H4 (cell line): ENCODE data around the gene OLFM1. TPM values are rescaled to one million over a fixed set of nuclear protein-coding genes. Genes with fewer than 3 reads are reported as not detected.
A peak's percentile ranks its signal among the peaks of the same experiment; 100 is the strongest.
"Not testable (repeated sequence)": the region's sequence is repeated elsewhere in the genome, so short reads cannot be mapped to it uniquely, and the experiment has no call there.

Source experiments
- DNase-seq: peaks from one replicate; pipeline ENCODE4 v3.0.0-alpha.2; 2015; ENCODE audit warnings: low spot score
- total RNA-seq: library from RNA; depleted of rRNA; stranded (reverse); fragments of >200 nt; shearing (Covaris generic); gene quantifications from 2 replicates; pipeline ENCODE4 v1.2.3, GENCODE V29; 2014

OLFM1 gene
- total RNA-seq, 1 experiment from 2014 or later, result 50.8 TPM

GRCh38 chr9:135151757-135152613 lies 64.5 kb downstream of the OLFM1 start:
- no peak for DNase-seq

DNA sequence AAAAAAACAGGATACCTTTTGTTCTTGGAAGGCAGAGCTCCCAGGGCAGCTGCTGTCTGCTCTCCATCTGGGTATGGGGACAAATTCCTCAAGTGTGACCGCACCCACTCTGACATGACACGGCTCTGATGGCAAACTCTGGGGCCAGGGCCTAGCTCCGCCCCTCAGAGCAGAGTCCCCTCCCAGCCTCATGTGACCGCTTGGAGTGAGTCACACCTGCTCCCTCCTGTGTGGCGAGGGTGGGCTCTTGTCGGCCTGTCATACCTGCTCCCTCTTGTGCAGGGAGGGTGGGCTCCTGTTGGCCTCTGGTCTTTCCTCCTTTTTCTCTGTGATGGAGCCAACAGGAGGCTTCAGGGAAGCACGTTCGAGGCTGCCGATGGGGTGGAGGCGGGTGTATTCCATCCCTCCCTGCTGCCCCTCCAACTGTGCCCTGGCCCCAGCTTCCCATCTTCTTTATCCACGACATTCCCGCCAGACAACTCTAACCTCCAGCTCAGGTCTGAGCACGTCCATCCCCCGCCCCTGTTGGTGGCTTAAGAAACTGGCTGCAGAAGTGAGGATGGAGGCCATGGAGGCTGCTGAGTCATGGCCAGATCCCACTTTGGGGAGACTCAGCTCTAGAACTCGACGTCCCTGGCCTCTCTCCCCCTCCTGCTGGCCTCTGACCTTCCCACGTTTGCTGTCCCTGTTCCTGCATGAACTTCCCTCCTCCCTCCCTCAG lies 65.3 kb downstream of the OLFM1 start:
- DNase-seq, result peak; percentile 62

DNA sequence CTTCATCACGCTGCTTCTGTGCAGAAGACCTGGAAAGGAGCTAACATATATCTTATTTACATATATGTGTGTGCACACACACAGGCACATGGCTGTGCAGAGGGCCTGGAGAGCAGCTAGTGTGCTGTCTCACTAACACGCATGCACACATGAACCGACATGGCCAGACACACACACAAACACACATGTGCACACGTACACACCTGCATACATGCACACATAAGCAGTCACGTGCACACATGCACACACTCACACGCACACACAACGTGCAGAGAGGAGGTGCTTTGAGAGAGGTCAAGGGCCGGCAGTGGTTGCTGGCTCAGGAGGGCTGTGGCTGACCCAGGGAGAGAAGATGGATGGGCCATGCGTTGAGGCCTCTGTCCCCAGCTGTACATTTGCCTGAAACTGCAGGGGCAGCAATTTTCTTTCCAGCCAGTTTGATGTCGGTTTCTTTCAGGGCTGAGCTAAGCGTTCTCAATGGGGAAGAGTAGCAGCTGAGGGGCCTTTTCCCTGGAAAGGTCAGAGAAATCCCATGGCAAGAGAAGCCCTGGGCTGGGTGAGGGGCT lies 66.7 kb downstream of the OLFM1 start:
- no peak for DNase-seq

- DNase-seq, result no peak
Measured at GRCh38 chr9:135155396-135155795, 67.9 kb downstream of the OLFM1 start.

DNA sequence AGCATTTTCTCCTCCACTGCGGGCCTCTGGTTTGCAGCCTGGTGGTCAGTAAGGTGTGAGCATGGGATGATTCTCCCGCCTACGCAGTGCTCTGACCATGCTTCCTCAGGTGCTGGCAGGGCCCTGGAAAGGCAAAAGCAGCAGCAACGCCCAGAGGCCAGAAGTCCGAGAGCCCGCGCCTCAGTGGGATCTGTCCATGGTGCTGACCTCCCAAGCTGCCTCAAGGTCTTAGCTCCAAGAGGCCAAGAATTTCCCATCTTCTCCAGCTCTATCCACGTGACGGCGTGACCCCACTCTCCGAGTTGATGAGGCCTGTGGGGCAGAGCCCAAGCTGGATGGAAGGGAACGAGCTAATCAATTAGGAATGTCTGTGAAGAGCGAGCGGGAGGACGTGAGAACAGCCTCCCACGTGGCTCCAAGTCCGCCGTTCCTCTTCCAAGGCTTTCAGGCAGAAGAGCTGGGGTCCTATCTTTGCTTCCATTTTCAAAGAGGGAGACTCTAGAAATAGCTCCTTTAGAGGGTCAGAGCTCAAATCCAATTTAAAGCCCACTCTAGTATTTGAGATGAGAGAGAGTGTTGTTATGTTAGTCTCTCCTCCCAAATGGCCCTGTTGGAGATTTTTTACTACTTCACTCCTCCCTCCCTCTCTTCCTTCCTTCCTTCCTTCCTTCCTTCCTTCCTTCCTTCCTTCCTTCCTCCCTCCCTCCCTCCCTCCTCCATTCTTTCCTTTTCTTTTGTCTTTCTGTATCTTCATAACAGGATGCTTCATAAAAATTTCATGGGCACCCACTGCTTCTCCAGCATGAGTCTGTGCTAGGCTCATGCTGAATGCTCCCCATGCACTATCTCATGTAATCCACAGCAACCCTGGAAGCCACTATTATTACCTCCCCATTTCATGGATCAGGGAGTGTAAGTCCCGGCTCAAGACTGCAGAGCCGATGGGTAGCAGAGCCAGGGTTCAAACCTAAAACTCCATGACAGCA lies 69.3 kb downstream of the OLFM1 start:
- DNase-seq, result peak; percentile 31

GRCh38 chr9:135157856-135158563 lies 70.5 kb downstream of the OLFM1 start:
- no peak for DNase-seq

DNA sequence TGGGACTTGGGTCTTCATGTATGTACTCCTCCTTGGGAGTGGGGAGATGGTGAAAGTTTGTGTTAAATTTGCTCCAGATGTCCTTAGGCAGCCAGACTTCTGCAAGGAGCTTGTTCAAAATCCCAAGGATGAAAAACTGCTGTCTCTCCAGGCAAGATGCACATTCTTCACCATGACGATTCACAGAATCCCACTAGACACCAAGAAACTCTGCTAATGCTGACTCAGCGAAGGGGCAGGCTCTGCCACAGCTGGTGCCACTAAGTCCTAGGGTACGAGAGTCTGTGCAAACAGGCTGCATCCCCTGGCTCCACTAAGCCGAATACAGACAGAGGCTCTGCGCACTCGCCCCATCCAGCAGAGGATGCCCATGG lies 71.1 kb downstream of the OLFM1 start:
- DNase-seq, result no peak

- DNase-seq, result no peak
Measured at GRCh38 chr9:135159801-135160200, 72.3 kb downstream of the OLFM1 start.

DNA sequence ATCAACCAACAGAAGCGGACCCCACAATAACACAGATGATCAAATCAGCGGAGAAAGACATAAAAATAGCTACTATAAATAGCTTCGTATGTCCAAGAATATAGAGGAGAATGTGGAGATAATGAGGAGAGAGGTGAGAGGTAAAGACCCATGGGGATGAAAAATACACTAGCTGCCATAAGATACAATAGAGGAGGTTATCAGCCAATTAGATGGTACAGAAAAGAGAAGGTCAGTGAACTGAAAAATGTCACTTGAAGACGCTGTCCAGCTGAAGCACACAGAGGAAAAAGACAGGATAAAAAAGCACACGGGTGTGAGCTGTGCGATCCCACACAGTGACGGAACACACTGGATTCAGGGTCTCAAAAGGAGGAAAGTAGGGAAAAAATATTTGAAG lies 73.4 kb downstream of the OLFM1 start:
- no peak for DNase-seq

DNA sequence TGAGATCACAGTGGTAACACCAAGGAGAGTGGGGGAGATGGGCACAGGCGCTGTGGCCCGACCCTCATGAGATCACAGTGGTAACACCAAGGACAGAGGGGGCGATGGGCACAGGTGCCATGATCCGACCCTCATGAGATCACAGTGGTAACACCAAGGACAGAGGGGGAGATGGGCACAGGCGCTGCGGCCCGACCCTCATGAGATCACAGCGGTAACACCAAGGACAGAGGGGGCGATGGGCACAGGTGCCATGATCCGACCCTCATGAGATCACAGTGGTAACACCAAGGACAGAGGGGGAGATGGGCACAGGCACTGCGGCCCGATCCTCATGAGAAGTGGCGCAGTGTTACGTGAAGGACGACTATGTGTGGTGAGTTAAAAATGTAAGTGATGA lies 75.1 kb downstream of the OLFM1 start:
- not testable (repeated sequence) for DNase-seq

- DNase-seq, result no peak
Measured at GRCh38 chr9:135163023-135163780, 75.7 kb downstream of the OLFM1 start.

DNA sequence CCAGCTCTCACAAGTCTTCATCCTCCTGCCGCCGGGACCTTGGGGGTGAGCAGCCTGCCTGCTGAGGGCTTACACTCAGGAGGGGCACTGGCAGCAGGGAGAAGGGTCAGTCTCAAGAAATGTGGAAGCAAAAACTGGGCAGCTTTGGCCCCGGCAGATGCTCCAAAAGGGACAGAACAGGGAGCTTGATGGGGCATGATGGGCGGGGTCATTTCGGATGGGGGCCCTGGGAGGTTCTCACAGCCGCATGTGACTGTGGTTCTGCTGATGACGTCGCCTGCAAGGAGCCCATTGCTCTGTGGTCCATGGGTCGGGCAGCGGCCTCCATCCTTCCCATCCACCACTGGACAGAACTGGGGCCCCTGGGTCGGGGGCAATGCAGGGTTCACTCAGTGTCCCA lies 76.6 kb downstream of the OLFM1 start:
- DNase-seq, result no peak

DNA sequence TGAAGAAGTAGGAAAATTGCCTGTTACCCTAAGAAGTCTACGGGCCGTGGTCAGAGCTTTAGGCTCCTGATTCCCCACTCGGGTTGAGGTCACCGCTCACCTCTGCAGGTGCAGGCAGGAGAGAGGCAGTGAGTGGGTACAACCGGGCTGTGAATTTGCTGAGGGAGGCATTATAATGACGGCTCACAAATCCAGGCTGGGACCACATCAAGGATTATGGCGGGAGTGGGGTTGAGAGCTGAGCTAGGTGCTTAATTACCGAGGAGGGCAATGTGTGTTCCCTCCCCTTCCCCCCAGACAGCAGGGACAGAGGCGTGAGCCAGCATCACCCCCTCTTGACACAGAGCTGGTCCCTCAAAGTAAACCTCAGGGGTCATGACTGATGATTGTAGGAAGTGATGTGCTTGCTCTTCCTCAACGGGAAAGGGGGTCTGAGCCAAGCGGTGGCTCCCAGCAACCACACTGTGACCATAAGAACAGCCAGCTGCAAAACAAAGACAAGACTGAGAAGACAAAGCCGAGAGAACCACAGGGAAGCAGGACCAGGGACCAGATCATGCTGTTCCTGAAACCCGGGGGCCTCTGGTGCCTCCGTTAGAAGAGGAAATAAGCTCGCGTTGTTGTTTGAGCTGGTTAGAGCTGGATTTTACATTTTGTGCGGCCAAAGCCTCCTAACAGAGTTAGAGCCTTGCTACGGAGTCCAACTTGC lies 77.7 kb downstream of the OLFM1 start:
- no peak for DNase-seq

DNA sequence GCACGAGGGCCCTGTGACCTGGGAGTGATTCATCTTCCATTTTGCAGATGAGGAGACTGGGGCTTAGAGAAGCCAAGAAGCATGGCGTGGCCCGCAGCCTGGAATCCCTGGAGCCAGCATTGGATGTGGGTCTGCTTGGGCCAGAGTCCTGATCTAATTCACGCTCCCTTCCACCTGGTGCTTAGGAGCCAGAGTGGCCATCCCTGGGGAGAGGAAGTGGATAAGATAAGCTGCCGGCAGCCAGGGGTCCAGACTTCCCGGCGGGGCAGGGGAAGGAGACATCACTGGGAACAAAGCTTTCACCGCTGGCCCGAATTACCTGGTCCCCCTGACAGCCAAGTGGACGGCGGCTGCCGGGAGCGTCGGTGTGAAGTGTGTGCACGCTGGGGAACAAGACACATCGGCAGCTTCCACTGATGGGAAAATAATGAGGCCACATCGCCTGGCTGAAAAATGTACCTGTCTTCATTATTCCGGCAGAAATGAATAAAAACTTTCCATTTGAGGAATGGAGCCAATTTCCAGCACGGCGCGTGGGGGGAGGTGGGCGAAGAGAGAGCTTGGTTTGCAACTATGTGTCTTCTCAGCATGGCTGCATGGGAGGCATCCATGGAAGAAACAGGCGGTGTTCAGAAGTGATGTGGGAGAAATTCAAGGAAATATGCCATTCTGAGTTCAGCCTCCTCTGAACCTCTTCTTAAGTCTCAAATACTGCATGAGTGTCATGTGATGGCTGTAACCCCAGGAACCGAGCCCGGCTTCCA lies 78.5 kb downstream of the OLFM1 start:
- no peak for DNase-seq

DNA sequence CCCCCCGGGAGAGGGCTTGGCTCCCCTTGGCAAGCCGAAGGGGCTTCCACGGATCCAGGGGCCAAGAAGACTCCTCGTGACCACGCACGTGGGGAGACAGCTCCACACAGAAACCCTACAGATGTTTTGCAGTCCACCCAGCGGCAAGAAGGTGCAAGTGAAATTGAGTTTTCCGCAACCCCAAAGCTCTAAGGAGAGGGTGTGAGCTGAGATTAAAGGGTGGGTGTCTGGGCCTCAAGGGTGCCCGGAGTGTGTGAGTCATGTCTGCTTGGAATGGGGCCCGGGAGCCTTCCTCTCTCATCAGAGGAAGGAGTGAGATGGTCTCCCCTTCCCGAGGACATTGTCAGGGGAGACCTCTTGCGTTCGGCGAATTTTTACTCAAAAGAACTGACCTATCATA lies 79.1 kb downstream of the OLFM1 start:
- DNase-seq, result no peak

- no peak for DNase-seq
Measured at GRCh38 chr9:135167356-135167755, 79.9 kb downstream of the OLFM1 start.

GRCh38 chr9:135167849-135168655 lies 80.6 kb downstream of the OLFM1 start:
- DNase-seq, result no peak

- DNase-seq, result no peak
Measured at GRCh38 chr9:135169709-135170226, 82.3 kb downstream of the OLFM1 start.
